GM19035 (cell line): ENCODE data around the gene SRP9.

Source experiments
- ATAC-seq: cut with Tn5 transposase; IDR thresholded peaks from one replicate; pipeline ENCODE4 v1.9.1; 2021; ENCODE audit not compliant: unreplicated experiment

Gene SRP9

GRCh38 chr1:225777583-225778336, at the start of gene SRP9:
TSS of gene SRP9 (plus strand) at chr1:225777826. CDS start at chr1:225777941, 115 bp downstream.
- peak; percentile 99 for ATAC-seq

GRCh38 chr1:225731491-225731890, 46.1 kb upstream of the SRP9 start:
- ATAC-seq, result no peak

GRCh38 chr1:225733254-225733653, 44.4 kb upstream of the SRP9 start:
- ATAC-seq, result no peak

GRCh38 chr1:225735252-225736149, 42.1 kb upstream of the SRP9 start:
- no peak for ATAC-seq

- no peak for ATAC-seq
These were observed 41.1 kb upstream of the SRP9 start for GRCh38 chr1:225736437-225737098.

GRCh38 chr1:225737161-225737560, 40.5 kb upstream of the SRP9 start:
- no peak for ATAC-seq

GRCh38 chr1:225737866-225738265, 39.8 kb upstream of the SRP9 start:
- ATAC-seq, result no peak

- no peak for ATAC-seq
These were observed 38.9 kb upstream of the SRP9 start for GRCh38 chr1:225738763-225739162.

- ATAC-seq, result no peak
These were observed 38.0 kb upstream of the SRP9 start for GRCh38 chr1:225739542-225740107.

- no peak for ATAC-seq
These were observed 32.9 kb upstream of the SRP9 start for GRCh38 chr1:225744745-225745144.

- ATAC-seq, result no peak
These were observed 32.4 kb upstream of the SRP9 start for GRCh38 chr1:225745273-225745672.

GRCh38 chr1:225746361-225747179, 31.1 kb upstream of the SRP9 start:
- ATAC-seq, result no peak

- ATAC-seq, result no peak
These were observed 30.1 kb upstream of the SRP9 start for GRCh38 chr1:225747566-225747965.

- no peak for ATAC-seq
These were observed 29.1 kb upstream of the SRP9 start for GRCh38 chr1:225748529-225748928.

- ATAC-seq, result no peak
These were observed 27.9 kb upstream of the SRP9 start for GRCh38 chr1:225749706-225750105.

GRCh38 chr1:225750420-225750819, 27.2 kb upstream of the SRP9 start:
- ATAC-seq, result no peak

GRCh38 chr1:225750875-225751824, 26.5 kb upstream of the SRP9 start:
- no peak for ATAC-seq

GRCh38 chr1:225752245-225752644, 25.4 kb upstream of the SRP9 start:
- no peak for ATAC-seq

- no peak for ATAC-seq
These were observed 22.5 kb upstream of the SRP9 start for GRCh38 chr1:225754940-225755641.
